ENCODE data around the gene LRP5. TPM values are rescaled to one million over a fixed set of nuclear protein-coding genes. Genes with fewer than 3 reads are reported as not detected.

Gene LRP5
- total RNA-seq, 1 experiment from 2014 or later, result 67.0 TPM

DNA sequence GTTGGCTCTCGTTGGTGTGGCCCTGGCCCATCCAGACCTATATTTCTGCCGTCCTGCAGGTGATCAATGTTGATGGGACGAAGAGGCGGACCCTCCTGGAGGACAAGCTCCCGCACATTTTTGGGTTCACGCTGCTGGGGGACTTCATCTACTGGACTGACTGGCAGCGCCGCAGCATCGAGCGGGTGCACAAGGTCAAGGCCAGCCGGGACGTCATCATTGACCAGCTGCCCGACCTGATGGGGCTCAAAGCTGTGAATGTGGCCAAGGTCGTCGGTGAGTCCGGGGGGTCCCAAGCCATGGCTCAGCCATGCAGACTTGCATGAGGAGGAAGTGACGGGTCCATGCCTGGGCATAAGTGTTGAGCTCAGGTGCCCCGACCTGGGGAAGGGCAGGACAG is 91.0 kb downstream of the LRP5 start:
- H3K27ac ChIP-seq (ENCODE audit: low read depth, low read length, poor library complexity, severe bottlenecking), result no peak overlapping the region
- H3K4me3 ChIP-seq (ENCODE audit: low read depth, low read length, poor library complexity, severe bottlenecking), result no peak overlapping the region
- CTCF ChIA-PET, result no interaction called here
- BruUV-seq (replicated peaks), result no TSS peak
- DNase-seq (ENCODE audit: low spot score), result no peak
- peaks cover 5% of the 10 kb centered on the region for H3K4me1 ChIP-seq (ENCODE audit: insufficient read depth, low read length, poor library complexity, severe bottlenecking)
- intact Hi-C loops (cut with micrococcal nuclease; ENCODE audit: unreplicated experiment), result no loop called here
- POLR2A ChIA-PET (ENCODE audit: low non-redundant PET), result interaction anchor here (0.7 kb wide), 1 partner anchor 1040 kb away, joined by 3 read pairs; no protein-coding TSS in a partner anchor
- no peaks in the 10 kb centered on the region for H3K9me3 ChIP-seq (ENCODE audit: low read depth, low read length, poor library complexity, severe bottlenecking)
- H3K27me3 ChIP-seq (replicated peaks; ENCODE audit: insufficient read depth, low read depth, low read length, poor library complexity), result no peaks in the 10 kb centered on the region
- peaks cover 42% of the 10 kb centered on the region for H3K36me3 ChIP-seq (ENCODE audit: insufficient read depth, low read length, poor library complexity, severe bottlenecking)
- TF ChIP-seq EZH2 (IDR thresholded peaks at IDR 0.05; ENCODE audit: borderline replicate concordance, low read depth, low read length, poor library complexity, severe bottlenecking), result no peak
- TF ChIP-seq, protein P1, sequence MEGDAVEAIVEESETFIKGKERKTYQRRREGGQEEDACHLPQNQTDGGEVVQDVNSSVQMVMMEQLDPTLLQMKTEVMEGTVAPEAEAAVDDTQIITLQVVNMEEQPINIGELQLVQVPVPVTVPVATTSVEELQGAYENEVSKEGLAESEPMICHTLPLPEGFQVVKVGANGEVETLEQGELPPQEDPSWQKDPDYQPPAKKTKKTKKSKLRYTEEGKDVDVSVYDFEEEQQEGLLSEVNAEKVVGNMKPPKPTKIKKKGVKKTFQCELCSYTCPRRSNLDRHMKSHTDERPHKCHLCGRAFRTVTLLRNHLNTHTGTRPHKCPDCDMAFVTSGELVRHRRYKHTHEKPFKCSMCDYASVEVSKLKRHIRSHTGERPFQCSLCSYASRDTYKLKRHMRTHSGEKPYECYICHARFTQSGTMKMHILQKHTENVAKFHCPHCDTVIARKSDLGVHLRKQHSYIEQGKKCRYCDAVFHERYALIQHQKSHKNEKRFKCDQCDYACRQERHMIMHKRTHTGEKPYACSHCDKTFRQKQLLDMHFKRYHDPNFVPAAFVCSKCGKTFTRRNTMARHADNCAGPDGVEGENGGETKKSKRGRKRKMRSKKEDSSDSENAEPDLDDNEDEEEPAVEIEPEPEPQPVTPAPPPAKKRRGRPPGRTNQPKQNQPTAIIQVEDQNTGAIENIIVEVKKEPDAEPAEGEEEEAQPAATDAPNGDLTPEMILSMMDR (conservative IDR thresholded peaks at IDR 0.05; ENCODE audit: low read depth, low read length), result no peak

DNA sequence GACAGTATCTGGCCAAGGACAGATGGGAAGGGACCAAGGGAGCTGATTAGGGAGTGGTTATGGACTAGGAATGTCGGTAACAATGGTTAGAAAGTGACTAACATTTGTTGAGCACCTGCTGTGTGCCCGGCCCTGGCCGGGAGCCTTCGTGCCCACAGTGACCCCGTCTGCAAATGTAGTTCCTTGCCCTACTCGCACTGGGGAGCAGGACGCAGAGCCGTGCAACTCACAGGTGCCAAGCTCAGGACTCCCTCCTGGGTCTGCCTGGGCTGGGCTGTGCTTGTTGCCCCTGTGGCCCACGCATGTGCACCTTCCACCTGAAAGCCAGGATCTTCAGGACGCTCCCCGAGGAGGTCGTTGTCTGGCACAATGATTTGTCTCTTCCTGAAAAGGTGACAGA is 91.4 kb downstream of the LRP5 start:
- peaks cover 45% of the 10 kb centered on the region for H3K36me3 ChIP-seq (ENCODE audit: insufficient read depth, low read length, poor library complexity, severe bottlenecking)
- peaks cover 4% of the 10 kb centered on the region for H3K4me1 ChIP-seq (ENCODE audit: insufficient read depth, low read length, poor library complexity, severe bottlenecking)
- POLR2A ChIA-PET (ENCODE audit: low non-redundant PET), result no interaction called here
- H3K9me3 ChIP-seq (ENCODE audit: low read depth, low read length, poor library complexity, severe bottlenecking), result no peaks in the 10 kb centered on the region
- intact Hi-C loops (cut with micrococcal nuclease; ENCODE audit: unreplicated experiment), result no loop called here
- TF ChIP-seq EZH2 (IDR thresholded peaks at IDR 0.05; ENCODE audit: borderline replicate concordance, low read depth, low read length, poor library complexity, severe bottlenecking), result no peak
- TF ChIP-seq, protein P1 (conservative IDR thresholded peaks at IDR 0.05; ENCODE audit: low read depth, low read length), result no peak
- no TSS peak for BruUV-seq (replicated peaks)
- H3K27me3 ChIP-seq (replicated peaks; ENCODE audit: insufficient read depth, low read depth, low read length, poor library complexity), result no peaks in the 10 kb centered on the region
- no peak for DNase-seq (ENCODE audit: low spot score)
- CTCF ChIA-PET, result no interaction called here
- H3K4me3 ChIP-seq (ENCODE audit: low read depth, low read length, poor library complexity, severe bottlenecking), result no peak overlapping the region
- no peak overlapping the region for H3K27ac ChIP-seq (ENCODE audit: low read depth, low read length, poor library complexity, severe bottlenecking)

DNA sequence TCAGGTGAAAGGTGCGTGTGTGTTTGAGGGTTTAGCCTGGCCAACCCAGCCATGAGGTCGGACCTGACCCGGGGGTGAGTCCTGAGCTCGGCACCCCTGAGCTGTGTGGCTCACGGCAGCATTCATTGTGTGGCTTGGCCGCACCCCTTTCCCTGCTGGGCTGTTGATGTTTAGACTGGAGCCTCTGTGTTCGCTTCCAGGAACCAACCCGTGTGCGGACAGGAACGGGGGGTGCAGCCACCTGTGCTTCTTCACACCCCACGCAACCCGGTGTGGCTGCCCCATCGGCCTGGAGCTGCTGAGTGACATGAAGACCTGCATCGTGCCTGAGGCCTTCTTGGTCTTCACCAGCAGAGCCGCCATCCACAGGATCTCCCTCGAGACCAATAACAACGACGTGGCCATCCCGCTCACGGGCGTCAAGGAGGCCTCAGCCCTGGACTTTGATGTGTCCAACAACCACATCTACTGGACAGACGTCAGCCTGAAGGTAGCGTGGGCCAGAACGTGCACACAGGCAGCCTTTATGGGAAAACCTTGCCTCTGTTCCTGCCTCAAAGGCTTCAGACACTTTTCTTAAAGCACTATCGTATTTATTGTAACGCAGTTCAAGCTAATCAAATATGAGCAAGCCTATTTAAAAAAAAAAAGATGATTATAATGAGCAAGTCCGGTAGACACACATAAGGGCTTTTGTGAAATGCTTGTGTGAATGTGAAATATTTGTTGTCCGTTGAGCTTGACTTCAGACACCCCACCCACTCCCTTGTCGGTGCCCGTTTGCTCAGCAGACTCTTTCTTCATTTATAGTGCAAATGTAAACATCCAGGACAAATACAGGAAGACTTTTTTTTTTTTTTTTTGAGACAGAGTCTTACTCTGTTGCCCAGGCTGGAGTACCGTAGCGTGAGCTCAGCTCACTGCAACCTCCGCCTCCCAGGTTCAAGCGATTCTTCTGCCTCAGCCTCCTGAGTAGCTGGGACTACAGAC is 94.2 kb downstream of the LRP5 start:
- Histone ChIP-seq H3K36me3 (ENCODE audit: insufficient read depth, low read length, poor library complexity, severe bottlenecking) (peaks cover 61% of the 10 kb centered on the region), H3K9me3 (ENCODE audit: low read depth, low read length, poor library complexity, severe bottlenecking) (no peaks in the 10 kb centered on the region), H3K27me3 (replicated peaks; ENCODE audit: insufficient read depth, low read depth, low read length, poor library complexity) (no peaks in the 10 kb centered on the region), H3K4me1 (ENCODE audit: insufficient read depth, low read length, poor library complexity, severe bottlenecking) (no peaks in the 10 kb centered on the region), H3K4me3 (ENCODE audit: low read depth, low read length, poor library complexity, severe bottlenecking) (no peak overlapping the region), H3K27ac (ENCODE audit: low read depth, low read length, poor library complexity, severe bottlenecking) (no peak overlapping the region)
- ChIA-PET POLR2A (ENCODE audit: low non-redundant PET) (interaction anchor here (0.8 kb wide), 1 partner anchor 135 kb away, joined by 4 read pairs; the partner anchor contains the start of gene C11orf24), CTCF (no interaction called here)
- TF ChIP-seq, protein P1 (conservative IDR thresholded peaks at IDR 0.05; ENCODE audit: low read depth, low read length), result no peak
- TF ChIP-seq EZH2 (IDR thresholded peaks at IDR 0.05; ENCODE audit: borderline replicate concordance, low read depth, low read length, poor library complexity, severe bottlenecking), result no peak
- no peak for DNase-seq (ENCODE audit: low spot score)
- intact Hi-C loops (cut with micrococcal nuclease; ENCODE audit: unreplicated experiment), result no loop called here
- no TSS peak for BruUV-seq (replicated peaks)
